Measurements from ENCODE around the gene FHIT.

The FHIT gene

GRCh38 chr3:60826511-60826910 is 424.7 kb downstream of the FHIT start:
- FAIRE-seq = no peak
- TF ChIP-seq, protein P1, sequence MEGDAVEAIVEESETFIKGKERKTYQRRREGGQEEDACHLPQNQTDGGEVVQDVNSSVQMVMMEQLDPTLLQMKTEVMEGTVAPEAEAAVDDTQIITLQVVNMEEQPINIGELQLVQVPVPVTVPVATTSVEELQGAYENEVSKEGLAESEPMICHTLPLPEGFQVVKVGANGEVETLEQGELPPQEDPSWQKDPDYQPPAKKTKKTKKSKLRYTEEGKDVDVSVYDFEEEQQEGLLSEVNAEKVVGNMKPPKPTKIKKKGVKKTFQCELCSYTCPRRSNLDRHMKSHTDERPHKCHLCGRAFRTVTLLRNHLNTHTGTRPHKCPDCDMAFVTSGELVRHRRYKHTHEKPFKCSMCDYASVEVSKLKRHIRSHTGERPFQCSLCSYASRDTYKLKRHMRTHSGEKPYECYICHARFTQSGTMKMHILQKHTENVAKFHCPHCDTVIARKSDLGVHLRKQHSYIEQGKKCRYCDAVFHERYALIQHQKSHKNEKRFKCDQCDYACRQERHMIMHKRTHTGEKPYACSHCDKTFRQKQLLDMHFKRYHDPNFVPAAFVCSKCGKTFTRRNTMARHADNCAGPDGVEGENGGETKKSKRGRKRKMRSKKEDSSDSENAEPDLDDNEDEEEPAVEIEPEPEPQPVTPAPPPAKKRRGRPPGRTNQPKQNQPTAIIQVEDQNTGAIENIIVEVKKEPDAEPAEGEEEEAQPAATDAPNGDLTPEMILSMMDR (IDR thresholded peaks at IDR 0.05; ENCODE audit: insufficient read depth, missing control alignments) = no peak

GRCh38 chr3:60812502-60812901 is 438.8 kb downstream of the FHIT start:
- FAIRE-seq = no peak
- TF ChIP-seq, protein P1 (IDR thresholded peaks at IDR 0.05; ENCODE audit: insufficient read depth, missing control alignments) = no peak
- no peak for DNase-seq (ENCODE audit: insufficient read length, low spot score)

More at GRCh38 chr3:60826511-60826910, 424.7 kb downstream of the FHIT start:
- no peak for DNase-seq (ENCODE audit: insufficient read length, low spot score)

- TF ChIP-seq, protein P1 (IDR thresholded peaks at IDR 0.05; ENCODE audit: insufficient read depth, missing control alignments) = no peak
Observed at GRCh38 chr3:60810881-60811280, 440.4 kb downstream of the FHIT start.

GRCh38 chr3:60809857-60810610 is 441.2 kb downstream of the FHIT start:
- FAIRE-seq = no peak
- DNase-seq (ENCODE audit: insufficient read length, low spot score) = no peak
- TF ChIP-seq, protein P1 (IDR thresholded peaks at IDR 0.05; ENCODE audit: insufficient read depth, missing control alignments) = no peak

More at GRCh38 chr3:60810881-60811280, 440.4 kb downstream of the FHIT start:
- FAIRE-seq (no peak), DNase-seq (ENCODE audit: insufficient read length, low spot score) (no peak)

- TF ChIP-seq, protein P1 (IDR thresholded peaks at IDR 0.05; ENCODE audit: insufficient read depth, missing control alignments) = no peak
- FAIRE-seq = no peak
- no peak for DNase-seq (ENCODE audit: insufficient read length, low spot score)
Observed at GRCh38 chr3:60803216-60804173, 447.8 kb downstream of the FHIT start.

DNA sequence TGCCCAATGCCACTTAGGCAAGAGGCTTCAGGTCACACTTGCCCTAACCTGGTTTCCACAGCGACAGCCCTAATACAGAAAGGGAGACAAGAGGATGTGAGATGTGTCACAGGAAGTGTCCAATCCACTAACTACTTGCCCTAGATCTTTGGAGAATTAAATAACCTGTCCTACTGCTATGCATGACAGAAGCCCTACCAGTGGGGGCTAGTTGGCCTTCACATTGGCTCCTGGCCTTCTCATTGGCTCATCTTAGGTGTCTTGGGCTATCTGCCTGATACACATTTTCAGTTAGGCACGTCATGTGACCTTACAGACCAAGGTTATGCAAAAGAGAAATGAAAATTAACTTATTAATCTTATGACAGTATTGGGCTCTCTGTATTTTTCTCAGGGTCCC is 449.9 kb downstream of the FHIT start:
- TF ChIP-seq, protein P1 (IDR thresholded peaks at IDR 0.05; ENCODE audit: insufficient read depth, missing control alignments) = no peak
- DNase-seq (ENCODE audit: insufficient read length, low spot score) = no peak
- no peak for FAIRE-seq

Measured in D721Med (cell line).